ENCODE measurements around the gene CRYBB3. TPM values are rescaled to one million over a fixed set of nuclear protein-coding genes. Genes with fewer than 3 reads are reported as not detected.

CRYBB3 gene
- total and polyA plus RNA-seq, 2 of the 4 experiments (the other 2 are of a cell fraction), result not detected

DNA sequence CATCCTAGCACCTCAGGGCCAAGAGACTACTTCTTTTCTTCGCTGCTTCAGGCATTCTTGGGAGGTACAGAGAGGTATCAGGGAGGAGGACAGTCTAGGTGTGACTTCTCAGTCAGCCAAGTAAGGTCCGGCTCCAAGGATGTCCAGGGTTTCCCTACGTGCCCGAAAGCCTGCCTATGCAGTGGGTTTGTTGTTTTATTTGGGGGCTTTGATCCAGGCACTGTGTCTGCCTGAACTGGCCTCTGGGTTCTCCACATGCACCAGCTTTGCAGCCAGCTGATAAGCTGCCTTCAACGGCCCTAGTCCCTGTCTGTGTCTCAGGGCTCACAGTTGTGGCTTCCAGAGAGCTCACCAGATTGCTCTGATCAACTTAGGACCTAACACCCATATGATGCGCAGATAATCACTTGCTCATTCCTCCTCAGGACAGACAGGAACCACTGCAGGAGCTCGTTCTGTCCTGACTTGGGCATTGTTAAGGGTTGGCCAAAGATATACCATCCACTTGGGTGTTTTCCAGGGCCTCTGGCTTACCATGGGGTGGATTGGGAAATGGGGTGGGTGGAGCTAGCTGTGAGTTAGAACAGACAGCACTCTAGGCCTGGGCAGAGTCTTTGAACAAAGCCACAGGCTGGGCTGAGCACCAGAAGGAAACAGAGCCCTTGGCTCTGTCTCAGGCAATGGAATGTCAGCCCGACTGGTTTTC, 45.5 kb upstream of the CRYBB3 start:
- H3K23ac ChIP-seq (ENCODE audit: low read depth, low read length), result no peak overlapping the region
- no peak overlapping the region for H2BK15ac ChIP-seq (ENCODE audit: low read depth, low read length)
- H2BK5ac ChIP-seq (ENCODE audit: low read depth, low read length, poor library complexity, severe bottlenecking), result no peak overlapping the region
- ATAC-seq (ENCODE audit: low read depth) (peak; percentile 40; the same call in 1 of the 2 replicates), DNase-seq (no peak)
- in situ Hi-C loops (cut with MboI; ENCODE audit: low sequenced_read_pairs) (no loop called here), intact Hi-C loops (cut with micrococcal nuclease) (no loop called here), dilution Hi-C loops (cut with HindIII; ENCODE audit: low sequenced_read_pairs, unreplicated experiment) (no loop called here)
- no peaks in the 10 kb centered on the region for H3K4me1 ChIP-seq (ENCODE audit: control insufficient read depth, insufficient read depth, low read length)
- H3K27me3 ChIP-seq (ENCODE audit: control insufficient read depth, insufficient read depth, low read length), result no peaks in the 10 kb centered on the region
- H3K56ac ChIP-seq (ENCODE audit: extremely low read depth, insufficient read depth, low read length), result no peak overlapping the region
- POLR2A ChIA-PET (ENCODE audit: unreplicated experiment), result no interaction called here
- no peak overlapping the region for H2BK120ac ChIP-seq (ENCODE audit: low read depth, low read length)
- no peak overlapping the region for H2AFZ ChIP-seq (replicated peaks; ENCODE audit: low read length, poor library complexity)
- H4K20me1 ChIP-seq (ENCODE audit: insufficient read depth, low read length), result no peaks in the 10 kb centered on the region
- no peaks in the 10 kb centered on the region for H3K9me1 ChIP-seq (ENCODE audit: insufficient read depth, low read length)
- H3K4me3 ChIP-seq (ENCODE audit: insufficient read depth, low read depth, low read length), result no peak overlapping the region
- no peak overlapping the region for H3K9ac ChIP-seq (ENCODE audit: low read depth, low read length)
- H3K36me3 ChIP-seq (ENCODE audit: control insufficient read depth, insufficient read depth, low read length), result no peaks in the 10 kb centered on the region
- BruUV-seq (replicated peaks), result no TSS peak
- H3K14ac ChIP-seq (replicated peaks; ENCODE audit: low read depth, low read length), result no peak overlapping the region
- no peak overlapping the region for H3K27ac ChIP-seq (ENCODE audit: insufficient read depth, low read length)
- no peak overlapping the region for H3K4me2 ChIP-seq (ENCODE audit: low read depth, low read length)
- CTCF ChIA-PET, result no interaction called here
- no peak overlapping the region for H2BK20ac ChIP-seq (ENCODE audit: low read depth, low read length)
- H3K79me1 ChIP-seq (ENCODE audit: low read depth in 1 of 2, low read length in 2 of 2), result no peaks in the 10 kb centered on the region
- no peaks in the 10 kb centered on the region for H3K9me3 ChIP-seq (ENCODE audit: control insufficient read depth, insufficient read depth, low read length)
- no peak overlapping the region for H2AK9ac ChIP-seq (replicated peaks; ENCODE audit: low read depth, low read length, poor library complexity)
- no peak overlapping the region for H3K18ac ChIP-seq (ENCODE audit: low read depth, low read length)
- TF ChIP-seq MAFK (IDR thresholded peaks at IDR 0.05; ENCODE audit: low read depth, low read length) (no peak), MAZ (IDR thresholded peaks at IDR 0.05; ENCODE audit: borderline replicate concordance, low read depth, low read length) (no peak), POLR2A (IDR thresholded peaks at IDR 0.05; ENCODE audit: low read depth, low read length) (no peak), MXI1 (IDR thresholded peaks at IDR 0.05; ENCODE audit: borderline replicate concordance, low read depth, low read length) (no peak), RCOR1 (IDR thresholded peaks at IDR 0.05; ENCODE audit: insufficient replicate concordance, low read length) (no peak), CHD1 (IDR thresholded peaks at IDR 0.05; ENCODE audit: low read depth, low read length) (no peak), RAD21 (IDR thresholded peaks at IDR 0.05; ENCODE audit: low read length) (no peak), USF2 (IDR thresholded peaks at IDR 0.05; ENCODE audit: low read depth, low read length) (no peak), NFE2L2 (IDR thresholded peaks at IDR 0.05; ENCODE audit: low read depth, low read length) (no peak), FOS (IDR thresholded peaks at IDR 0.05; ENCODE audit: low read depth, low read length) (no peak), SMC3 (IDR thresholded peaks at IDR 0.05; ENCODE audit: low read depth, low read length) (no peak), BHLHE40 (IDR thresholded peaks at IDR 0.05; ENCODE audit: low read depth, low read length) (no peak), CEBPB (IDR thresholded peaks at IDR 0.05; ENCODE audit: low read depth, low read length) (no peak), RFX5 (IDR thresholded peaks at IDR 0.05; ENCODE audit: low read depth, low read length) (no peak)
- TF ChIP-seq, protein P1, sequence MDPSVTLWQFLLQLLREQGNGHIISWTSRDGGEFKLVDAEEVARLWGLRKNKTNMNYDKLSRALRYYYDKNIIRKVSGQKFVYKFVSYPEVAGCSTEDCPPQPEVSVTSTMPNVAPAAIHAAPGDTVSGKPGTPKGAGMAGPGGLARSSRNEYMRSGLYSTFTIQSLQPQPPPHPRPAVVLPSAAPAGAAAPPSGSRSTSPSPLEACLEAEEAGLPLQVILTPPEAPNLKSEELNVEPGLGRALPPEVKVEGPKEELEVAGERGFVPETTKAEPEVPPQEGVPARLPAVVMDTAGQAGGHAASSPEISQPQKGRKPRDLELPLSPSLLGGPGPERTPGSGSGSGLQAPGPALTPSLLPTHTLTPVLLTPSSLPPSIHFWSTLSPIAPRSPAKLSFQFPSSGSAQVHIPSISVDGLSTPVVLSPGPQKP (IDR thresholded peaks at IDR 0.05; ENCODE audit: borderline replicate concordance, low read depth, low read length), result no peak
- TF ChIP-seq, protein P2, sequence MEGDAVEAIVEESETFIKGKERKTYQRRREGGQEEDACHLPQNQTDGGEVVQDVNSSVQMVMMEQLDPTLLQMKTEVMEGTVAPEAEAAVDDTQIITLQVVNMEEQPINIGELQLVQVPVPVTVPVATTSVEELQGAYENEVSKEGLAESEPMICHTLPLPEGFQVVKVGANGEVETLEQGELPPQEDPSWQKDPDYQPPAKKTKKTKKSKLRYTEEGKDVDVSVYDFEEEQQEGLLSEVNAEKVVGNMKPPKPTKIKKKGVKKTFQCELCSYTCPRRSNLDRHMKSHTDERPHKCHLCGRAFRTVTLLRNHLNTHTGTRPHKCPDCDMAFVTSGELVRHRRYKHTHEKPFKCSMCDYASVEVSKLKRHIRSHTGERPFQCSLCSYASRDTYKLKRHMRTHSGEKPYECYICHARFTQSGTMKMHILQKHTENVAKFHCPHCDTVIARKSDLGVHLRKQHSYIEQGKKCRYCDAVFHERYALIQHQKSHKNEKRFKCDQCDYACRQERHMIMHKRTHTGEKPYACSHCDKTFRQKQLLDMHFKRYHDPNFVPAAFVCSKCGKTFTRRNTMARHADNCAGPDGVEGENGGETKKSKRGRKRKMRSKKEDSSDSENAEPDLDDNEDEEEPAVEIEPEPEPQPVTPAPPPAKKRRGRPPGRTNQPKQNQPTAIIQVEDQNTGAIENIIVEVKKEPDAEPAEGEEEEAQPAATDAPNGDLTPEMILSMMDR (conservative IDR thresholded peaks at IDR 0.05; ENCODE audit: low read depth, low read length), result no peak
- WGBS, 2 experiments (ENCODE audit: extremely low coverage in 2 of 2, insufficient read length in 1 of 2), result 0% methylated on average over 1 of the region's 8 CpGs; no CpG with 5 or more reads in 1 of the 2 experiments
- no peak overlapping the region for H4K8ac ChIP-seq (ENCODE audit: low read depth in 2 of 2, low read length in 2 of 2)
- H2AK5ac ChIP-seq (ENCODE audit: low read depth, low read length), result no peak overlapping the region
- H4K91ac ChIP-seq (ENCODE audit: insufficient read depth, low read depth, low read length), result no peak overlapping the region
- no peak overlapping the region for H3K4ac ChIP-seq (ENCODE audit: low read depth, low read length)
- H4K5ac ChIP-seq (ENCODE audit: low read depth, low read length), result no peak overlapping the region
